ENCODE data around the gene PTPRB. TPM values are rescaled to one million over a fixed set of nuclear protein-coding genes. Genes with fewer than 3 reads are reported as not detected.

PTPRB gene
- total RNA-seq, 1 donor from 2014 or later: not detected

DNA sequence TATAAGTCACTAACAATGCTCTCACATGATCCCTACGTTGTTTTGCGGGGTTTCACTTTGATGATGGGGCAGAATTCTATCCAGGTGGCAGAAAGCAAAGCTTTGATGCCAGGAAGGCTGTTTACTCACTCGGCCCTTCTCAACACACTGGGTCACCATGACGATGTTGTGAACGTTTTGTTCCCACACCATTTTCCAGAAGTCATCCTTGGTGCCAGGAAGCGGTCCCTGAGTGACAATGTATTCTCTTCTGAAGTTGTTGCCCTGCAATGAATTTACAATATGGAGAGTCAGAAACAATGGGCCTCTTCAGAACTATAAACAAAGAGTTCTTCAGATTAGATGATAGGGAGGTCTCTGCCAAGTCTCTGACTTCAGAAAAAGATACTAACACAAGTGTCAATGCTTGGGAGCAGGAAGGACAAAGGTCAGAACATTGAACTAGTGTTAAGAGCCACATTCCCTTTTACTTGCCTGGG is 101.3 kb downstream of the PTPRB start:
- H3K27me3 Mint-ChIP-seq: no peaks in the 10 kb centered on the region
- ChIA-PET POLR2A (no interaction called here), CTCF (no interaction called here)
- ATAC-seq (ENCODE audit: low read depth) (no peak), DNase-seq (no peak)
- intact Hi-C loops (cut with micrococcal nuclease): no loop called here
- no peaks in the 10 kb centered on the region for H3K9me3 Mint-ChIP-seq
- H3K4me3 Mint-ChIP-seq: no peak overlapping the region
- TF ChIP-seq, protein P1, sequence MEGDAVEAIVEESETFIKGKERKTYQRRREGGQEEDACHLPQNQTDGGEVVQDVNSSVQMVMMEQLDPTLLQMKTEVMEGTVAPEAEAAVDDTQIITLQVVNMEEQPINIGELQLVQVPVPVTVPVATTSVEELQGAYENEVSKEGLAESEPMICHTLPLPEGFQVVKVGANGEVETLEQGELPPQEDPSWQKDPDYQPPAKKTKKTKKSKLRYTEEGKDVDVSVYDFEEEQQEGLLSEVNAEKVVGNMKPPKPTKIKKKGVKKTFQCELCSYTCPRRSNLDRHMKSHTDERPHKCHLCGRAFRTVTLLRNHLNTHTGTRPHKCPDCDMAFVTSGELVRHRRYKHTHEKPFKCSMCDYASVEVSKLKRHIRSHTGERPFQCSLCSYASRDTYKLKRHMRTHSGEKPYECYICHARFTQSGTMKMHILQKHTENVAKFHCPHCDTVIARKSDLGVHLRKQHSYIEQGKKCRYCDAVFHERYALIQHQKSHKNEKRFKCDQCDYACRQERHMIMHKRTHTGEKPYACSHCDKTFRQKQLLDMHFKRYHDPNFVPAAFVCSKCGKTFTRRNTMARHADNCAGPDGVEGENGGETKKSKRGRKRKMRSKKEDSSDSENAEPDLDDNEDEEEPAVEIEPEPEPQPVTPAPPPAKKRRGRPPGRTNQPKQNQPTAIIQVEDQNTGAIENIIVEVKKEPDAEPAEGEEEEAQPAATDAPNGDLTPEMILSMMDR (IDR thresholded peaks at IDR 0.05): no peak
- H3K27ac Mint-ChIP-seq: no peak overlapping the region
- H3K4me1 Mint-ChIP-seq: no peaks in the 10 kb centered on the region
- no peaks in the 10 kb centered on the region for H3K36me3 Mint-ChIP-seq (ENCODE audit: low read depth)

DNA sequence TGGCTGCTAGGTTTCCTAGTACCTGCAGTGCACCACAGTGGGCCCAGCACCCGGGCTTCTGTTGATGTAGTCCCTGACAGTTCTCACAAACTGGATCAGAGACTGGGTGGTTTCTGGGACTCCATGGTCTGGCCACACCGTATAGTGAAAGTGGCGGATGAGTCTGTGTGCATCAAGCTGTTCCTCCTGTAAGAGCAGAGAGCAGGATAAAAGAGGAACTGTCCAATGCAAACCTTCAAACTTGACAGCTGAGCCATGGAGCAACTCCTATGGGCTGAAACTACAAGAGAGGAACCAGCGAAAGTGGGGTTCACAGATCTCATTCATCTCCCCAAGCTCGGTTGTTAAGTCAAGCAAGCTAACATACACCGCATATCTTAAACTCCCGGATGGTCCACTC is 102.8 kb downstream of the PTPRB start:
- no peaks in the 10 kb centered on the region for H3K36me3 Mint-ChIP-seq (ENCODE audit: low read depth)
- H3K9me3 Mint-ChIP-seq: no peaks in the 10 kb centered on the region
- intact Hi-C loops (cut with micrococcal nuclease): no loop called here
- no peaks in the 10 kb centered on the region for H3K27me3 Mint-ChIP-seq
- no peak for ATAC-seq (ENCODE audit: low read depth)
- H3K4me3 Mint-ChIP-seq: no peak overlapping the region
- ChIA-PET POLR2A (no interaction called here), CTCF (no interaction called here)
- H3K27ac Mint-ChIP-seq: no peak overlapping the region
- no peaks in the 10 kb centered on the region for H3K4me1 Mint-ChIP-seq
- TF ChIP-seq, protein P1 (IDR thresholded peaks at IDR 0.05): no peak
- no peak for DNase-seq

DNA sequence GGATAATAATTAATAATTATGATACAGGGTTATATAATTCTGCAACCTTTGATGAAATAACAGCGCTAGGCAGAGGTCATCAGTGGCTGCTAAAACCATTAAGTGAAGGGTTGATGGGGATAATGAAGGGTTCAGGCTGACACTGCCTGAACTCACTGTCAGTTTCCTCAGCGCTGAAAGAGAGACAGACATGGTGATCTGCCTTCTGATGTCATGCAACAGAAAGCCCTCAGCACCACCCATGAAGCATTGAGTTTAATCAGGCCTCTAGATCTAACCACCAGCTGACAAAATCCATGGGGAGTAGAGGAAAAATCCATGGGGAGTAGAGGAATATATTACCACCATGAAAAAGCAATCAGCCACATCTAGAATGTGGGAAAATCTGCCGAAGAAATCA is 107.6 kb downstream of the PTPRB start:
- H3K27me3 Mint-ChIP-seq: no peaks in the 10 kb centered on the region
- no peak overlapping the region for H3K27ac Mint-ChIP-seq
- no peaks in the 10 kb centered on the region for H3K36me3 Mint-ChIP-seq (ENCODE audit: low read depth)
- DNase-seq (no peak), ATAC-seq (ENCODE audit: low read depth) (no peak)
- ChIA-PET POLR2A (no interaction called here), CTCF (no interaction called here)
- H3K9me3 Mint-ChIP-seq: no peaks in the 10 kb centered on the region
- H3K4me1 Mint-ChIP-seq: no peaks in the 10 kb centered on the region
- TF ChIP-seq, protein P1 (IDR thresholded peaks at IDR 0.05): no peak
- intact Hi-C loops (cut with micrococcal nuclease): no loop called here
- H3K4me3 Mint-ChIP-seq: no peak overlapping the region

DNA sequence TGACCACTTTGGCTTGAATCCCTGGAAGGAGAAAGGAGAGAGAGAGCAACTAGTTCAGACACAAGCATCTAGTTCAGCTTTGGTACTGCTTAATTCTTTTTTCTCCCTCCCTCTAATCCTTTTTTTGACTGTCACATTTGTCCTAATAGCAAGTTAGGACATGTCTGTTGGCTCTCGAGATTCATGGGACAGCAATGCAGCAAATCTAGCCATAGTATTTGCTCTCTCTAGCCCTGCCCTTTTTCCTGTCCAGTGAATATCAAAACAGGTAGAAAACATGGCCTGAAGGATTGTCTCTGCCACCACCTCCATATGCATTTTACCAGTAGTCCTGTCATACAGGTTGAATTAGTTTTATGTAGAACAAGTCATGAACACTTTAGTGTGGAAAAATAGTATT is 116.4 kb downstream of the PTPRB start:
- H3K9me3 Mint-ChIP-seq: no peaks in the 10 kb centered on the region
- CTCF ChIA-PET: interaction anchor here (1.5 kb wide), 1 partner anchor 56 kb away, joined by 3 read pairs; no protein-coding TSS in a partner anchor

GRCh38 chr12:70513426-70513825 is 123.8 kb downstream of the PTPRB start:
- ATAC-seq (ENCODE audit: low read depth) (no peak), DNase-seq (no peak)
- intact Hi-C loops (cut with micrococcal nuclease): no loop called here
- Mint-ChIP-seq H3K9me3 (peaks cover under 1% of the 10 kb centered on the region), H3K36me3 (ENCODE audit: low read depth) (no peaks in the 10 kb centered on the region), H3K27me3 (peaks cover 2% of the 10 kb centered on the region), H3K4me1 (peaks cover 3% of the 10 kb centered on the region), H3K27ac (no peak overlapping the region), H3K4me3 (no peak overlapping the region)
- CTCF ChIA-PET: no interaction called here
- TF ChIP-seq, protein P1 (IDR thresholded peaks at IDR 0.05): no peak
- POLR2A ChIA-PET: no interaction called here

More for the DNA sequence above, 116.4 kb downstream of the PTPRB start:
- Mint-ChIP-seq H3K4me1 (no peaks in the 10 kb centered on the region), H3K36me3 (ENCODE audit: low read depth) (no peaks in the 10 kb centered on the region), H3K4me3 (no peak overlapping the region), H3K27ac (no peak overlapping the region), H3K27me3 (no peaks in the 10 kb centered on the region)
- intact Hi-C loops (cut with micrococcal nuclease): no loop called here
- ATAC-seq (ENCODE audit: low read depth): no peak
- POLR2A ChIA-PET: no interaction called here
- TF ChIP-seq, protein P1 (IDR thresholded peaks at IDR 0.05): no peak
- DNase-seq: no peak
